AG09319 (cell line): ENCODE results near the gene METTL9.

Source experiments
- DNase-seq: peaks from one replicate; pipeline ENCODE4 v3.0.0-alpha.2; 2010; ENCODE audit warnings: low read depth; ENCODE audit errors: extremely low read depth
- CTCF ChIP-seq: IDR thresholded peaks from 2 replicates; pipeline ENCODE4 v1.5.1; 2011; ENCODE audit warnings: low read depth, mild to moderate bottlenecking, inconsistent platforms, low read length, moderate library complexity

METTL9 gene

GRCh38 chr16:21592191-21592590, 7.2 kb upstream of the METTL9 start:
- DNase-seq: no peak
- TF ChIP-seq CTCF: no peak

GRCh38 chr16:21593530-21594289, 5.7 kb upstream of the METTL9 start:
- TF ChIP-seq CTCF: no peak
- no peak for DNase-seq

GRCh38 chr16:21597561-21598030, 1.8 kb upstream of the METTL9 start:
- no peak for DNase-seq
- TF ChIP-seq CTCF: no peak

GRCh38 chr16:21598206-21598605, 1.2 kb upstream of the METTL9 start:
- DNase-seq: no peak
- no peak for TF ChIP-seq CTCF

- no peak for DNase-seq
These were observed 666 bp upstream of the METTL9 start for GRCh38 chr16:21598701-21599121.

GRCh38 chr16:21600031-21600773, 825 bp downstream of the METTL9 start:
- TF ChIP-seq CTCF: no peak
- DNase-seq: no peak

More at GRCh38 chr16:21598701-21599121, 666 bp upstream of the METTL9 start:
- no peak for TF ChIP-seq CTCF

GRCh38 chr16:21602785-21603184, 3.4 kb downstream of the METTL9 start:
- DNase-seq: no peak
- no peak for TF ChIP-seq CTCF
